Measurements from ENCODE around the gene LYRM2. TPM values are rescaled to one million over a fixed set of nuclear protein-coding genes. Genes with fewer than 3 reads are reported as not detected.

Gene LYRM2
- total and polyA plus RNA-seq, 2 of the 8 experiments (the other 6 are each of a cell fraction or from before 2014, with no cell fraction given), result 7.3 to 25.7 TPM

- WGBS, 2 experiments (ENCODE audit: extremely low coverage in 1 of 2, insufficient coverage in 1 of 2, insufficient read length in 1 of 2, insufficient replicate concordance in 2 of 2, low coverage in 1 of 2, low lambda C conversion rate in 2 of 2, missing lambda C conversion rate in 1 of 2), result 89% methylated on average over 2 of the region's 2 CpGs; no CpG with 5 or more reads in 1 of the 2 experiments
- TF ChIP-seq RAD21 (IDR thresholded peaks at IDR 0.05 in 1 of 2, conservative IDR thresholded peaks at IDR 0.05 in 1 of 2; ENCODE audit: low read depth in 2 of 2, low read length in 2 of 2), result peak; percentile 27 to 43; a peak in 3 of 4 replicates
- peak in 1 of 3 experiments; percentile 45; a peak in 2 of 4 replicates for TF ChIP-seq CTCF (IDR thresholded peaks at IDR 0.05; ENCODE audit: control extremely low read depth in 1 of 3, insufficient read depth in 1 of 3, low read depth in 1 of 3, low read length in 3 of 3)
- TF ChIP-seq TCF12 (IDR thresholded peaks at IDR 0.05; ENCODE audit: low read depth, low read length), result no peak
- H2AK5ac ChIP-seq (ENCODE audit: low read depth, low read length), result no peak overlapping the region
Measured at GRCh38 chr6:89583559-89583958, 55.0 kb downstream of the LYRM2 start.

More at GRCh38 chr6:89583559-89583958, 55.0 kb downstream of the LYRM2 start:
- H3K14ac ChIP-seq (ENCODE audit: insufficient read length), result no peak overlapping the region
- H3K4me3 ChIP-seq (ENCODE audit: extremely low read depth in 1 of 4, insufficient read depth in 2 of 4, low read depth in 3 of 4, low read length in 4 of 4), result no peak overlapping the region
- POLR2A ChIA-PET (ENCODE audit: partially characterized antibody), result no interaction called here
- H3K27me3 ChIP-seq (replicated peaks in 1 of 4; ENCODE audit: control insufficient read depth in 3 of 4, extremely low read depth in 1 of 4, insufficient read depth in 3 of 4, low read length in 3 of 4), result no peaks in the 10 kb centered on the region
- no peak overlapping the region for H4K5ac ChIP-seq (ENCODE audit: insufficient read length, low read depth, low read length)
- no peak overlapping the region for H3K56ac ChIP-seq (replicated peaks; ENCODE audit: insufficient read length, low read depth, low read length)
- no peak overlapping the region for H3K9ac ChIP-seq (replicated peaks in 1 of 4; ENCODE audit: extremely low read depth in 1 of 4, low read depth in 3 of 4, low read length in 3 of 4)
- H3K9me3 ChIP-seq (ENCODE audit: insufficient read depth in 2 of 2, low read depth in 1 of 2, low read length in 1 of 2), result no peaks in the 10 kb centered on the region
- H3K4me2 ChIP-seq (ENCODE audit: insufficient read depth in 1 of 2, low read depth in 2 of 2, low read length in 2 of 2), result no peak overlapping the region
- no peaks in the 10 kb centered on the region for H3K79me1 ChIP-seq (ENCODE audit: low read depth, low read length)
- no peaks in the 10 kb centered on the region for H3K79me2 ChIP-seq (ENCODE audit: control insufficient read depth in 1 of 2, insufficient read depth in 2 of 2, low read length in 2 of 2)
- no peaks in the 10 kb centered on the region for H3K23me2 ChIP-seq (ENCODE audit: low read depth, low read length)
- H3K4ac ChIP-seq (replicated peaks; ENCODE audit: insufficient read length, low read depth, low read length), result no peak overlapping the region
- H3K27ac ChIP-seq (ENCODE audit: low read depth, low read length), result no peak overlapping the region
- no peak overlapping the region; the same call in 1 of the 2 replicates for H3K18ac ChIP-seq (ENCODE audit: extremely low read depth, low read length)
- peaks cover 0 to 3% (median 1%) of the 10 kb centered on the region in 4 experiments; a peak in 1 of 7 replicates for H3K4me1 ChIP-seq (replicated peaks in 1 of 4; ENCODE audit: control insufficient read depth in 3 of 4, insufficient read depth in 4 of 4, low read length in 3 of 4)
- no peak overlapping the region for H4K8ac ChIP-seq (ENCODE audit: extremely low read depth, insufficient read depth, low read length)
- DNase-seq (ENCODE audit: low read depth in 1 of 2, low spot score in 2 of 2) (no peak), FAIRE-seq (no peak)
- H2AFZ ChIP-seq (ENCODE audit: low read length), result no peak overlapping the region
- H3K23ac ChIP-seq (ENCODE audit: insufficient read length), result no peak overlapping the region
- no peak overlapping the region for H2BK12ac ChIP-seq (ENCODE audit: low read depth, low read length)
- no peak overlapping the region for H2BK5ac ChIP-seq (ENCODE audit: low read depth, low read length)
- no peaks in the 10 kb centered on the region for H4K20me1 ChIP-seq (replicated peaks in 1 of 2; ENCODE audit: control insufficient read depth in 1 of 2, insufficient read depth in 2 of 2, low read length in 2 of 2)
- no peaks in the 10 kb centered on the region for H3K36me3 ChIP-seq (ENCODE audit: control insufficient read depth in 2 of 4, insufficient read depth in 4 of 4, low read length in 3 of 4)
- no peak overlapping the region for H2BK120ac ChIP-seq (replicated peaks; ENCODE audit: low read depth, low read length)
- H4K91ac ChIP-seq (replicated peaks; ENCODE audit: insufficient read length, low read length), result no peak overlapping the region
- no peak overlapping the region for H2BK20ac ChIP-seq (ENCODE audit: low read length)
- H2BK15ac ChIP-seq (ENCODE audit: low read length), result no peak overlapping the region
- CTCF ChIA-PET (ENCODE audit: partially characterized antibody), result interaction anchor here (0.7 to 2.0 kb wide), 10 partner anchors 26 to 151 kb away, joined by 3 to 6 read pairs (median 3); partner anchors contain the start of gene ANKRD6
